ENCODE measurements around the gene PLXNB3.

- TF ChIP-seq POLR2AphosphoS5 (IDR thresholded peaks at IDR 0.05; ENCODE audit: low read depth, low read length) (no peak), POLR2A (IDR thresholded peaks at IDR 0.05; ENCODE audit: low read depth, low read length) (no peak), TAF1 (IDR thresholded peaks at IDR 0.05; ENCODE audit: low read depth, low read length) (no peak), POU2F2 (IDR thresholded peaks at IDR 0.05; ENCODE audit: low read depth, low read length) (no peak), SPI1 (IDR thresholded peaks at IDR 0.05; ENCODE audit: low read depth, low read length) (no peak)
These were observed 40.6 kb downstream of the PLXNB3 start for GRCh38 chrX:153804621-153805020.
